Middle frontal gyrus (tissue), 1 donor: ENCODE results near the gene DHX8.

ENCODE experiments used
- DNase-seq: peaks from one replicate; pipeline ENCODE4 v3.0.0-alpha.2; 2015; ENCODE audit warnings: low spot score; ENCODE audit errors: extremely low spot score

Gene DHX8

DNA sequence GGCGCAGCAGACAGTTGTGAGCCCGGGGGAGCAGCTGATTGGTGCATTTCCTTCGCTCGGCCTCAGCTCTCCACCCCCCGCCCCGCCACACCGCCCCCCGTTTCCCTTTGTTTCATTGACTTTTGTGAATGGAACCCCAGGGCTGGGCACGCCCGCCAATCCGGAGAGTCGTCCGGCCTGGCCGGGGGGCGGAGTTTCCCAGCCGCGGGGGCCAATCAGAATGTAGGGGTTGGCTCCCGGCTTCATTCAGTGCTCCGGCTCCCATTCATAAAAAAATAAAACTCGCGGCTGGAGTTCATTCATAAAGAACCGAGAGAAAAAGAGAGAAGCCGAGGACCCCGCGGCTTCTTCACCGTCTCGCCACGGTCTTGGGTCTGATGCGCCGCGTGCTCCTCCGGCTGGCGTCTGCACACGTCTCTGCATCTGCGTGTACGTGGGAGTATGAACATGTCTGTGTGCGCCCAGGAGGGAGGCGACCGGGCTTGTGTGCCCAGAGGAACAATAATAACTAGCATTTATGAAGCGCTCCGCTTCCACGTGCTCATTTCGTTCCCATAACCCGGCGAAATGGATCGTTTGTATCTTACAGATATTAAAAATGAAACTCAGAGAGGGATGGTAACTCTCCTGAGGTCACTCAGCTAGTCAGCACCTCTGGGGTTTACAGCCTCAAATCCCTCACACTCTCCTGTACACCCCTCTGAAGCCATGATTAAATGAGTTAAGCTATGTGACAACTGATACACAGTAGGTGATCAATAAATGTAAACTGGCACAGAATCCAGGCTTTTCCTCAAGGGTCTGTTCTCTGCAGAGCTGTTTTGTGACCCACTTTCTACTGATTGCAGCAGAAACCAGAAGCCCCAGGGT lies 62.8 kb downstream of the DHX8 start, which contains the start of gene ETV4:
Gene ETV4 (minus strand): TSS at position 22 of the 870 bp plus-strand sequence. CDS start 723 bp downstream, outside the sequence.
- peak; percentile 86 for DNase-seq

DNA sequence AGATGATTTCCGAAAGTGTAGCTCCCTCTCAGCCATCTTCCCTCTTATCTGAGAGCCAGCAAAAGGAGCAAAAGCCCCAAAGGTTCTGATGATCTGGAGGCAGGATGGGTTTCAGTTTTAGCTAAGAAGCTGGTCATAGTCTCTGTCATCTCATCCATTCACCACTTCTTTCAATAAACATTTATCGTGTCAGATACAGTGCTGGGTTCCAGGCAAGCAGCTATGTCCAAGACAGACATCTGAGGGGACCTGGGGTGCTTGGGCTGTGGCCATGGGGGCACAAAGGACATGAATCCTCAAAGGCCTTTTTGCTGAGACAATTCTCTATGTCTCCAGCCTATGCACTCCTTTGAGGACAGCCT lies 63.4 kb downstream of the DHX8 start:
- no peak for DNase-seq

GRCh38 chr17:43547659-43548256 lies 64.0 kb downstream of the DHX8 start:
- no peak for DNase-seq

- DNase-seq = no peak
Observed at GRCh38 chr17:43548689-43549379, 65.1 kb downstream of the DHX8 start.

DNA sequence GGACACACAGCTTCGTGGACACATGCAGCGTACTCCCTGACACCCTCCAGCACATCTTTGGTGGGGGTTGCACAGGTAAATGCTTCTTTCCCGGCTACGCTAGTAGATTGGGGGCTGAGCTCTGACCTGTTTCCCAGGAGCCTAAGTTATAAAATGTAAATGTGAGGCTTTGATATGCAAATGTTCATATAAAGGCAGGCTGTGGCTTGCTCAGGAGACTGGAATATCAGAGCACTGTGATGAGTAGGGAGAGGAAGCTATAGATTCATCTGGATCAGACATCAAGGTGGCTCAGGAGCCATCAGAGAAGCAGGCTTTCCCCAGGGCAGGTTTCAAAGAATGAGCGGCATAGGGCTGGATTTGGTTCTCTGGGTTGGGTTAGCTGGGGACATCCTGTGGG lies 65.7 kb downstream of the DHX8 start:
- DNase-seq = no peak

DNA sequence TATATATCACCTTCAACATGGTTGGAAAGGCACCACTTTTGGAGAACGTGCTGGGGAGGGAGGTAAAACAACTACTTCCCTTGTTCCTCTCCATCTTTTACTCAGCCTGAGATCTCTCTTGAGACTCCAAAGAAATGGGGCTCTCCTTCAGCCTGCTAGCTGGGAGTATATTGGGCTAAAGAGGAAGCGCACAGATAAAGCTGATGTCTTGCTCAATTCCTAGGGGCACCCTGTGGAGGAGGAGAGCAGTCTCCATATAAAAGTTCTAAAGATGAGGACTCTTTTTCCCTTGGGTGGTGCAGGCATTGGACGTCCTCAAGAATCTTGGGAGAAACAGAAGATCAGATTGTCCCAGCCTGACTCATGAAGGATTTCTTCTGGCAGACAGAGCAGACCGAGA lies 67.0 kb downstream of the DHX8 start:
- no peak for DNase-seq

DNA sequence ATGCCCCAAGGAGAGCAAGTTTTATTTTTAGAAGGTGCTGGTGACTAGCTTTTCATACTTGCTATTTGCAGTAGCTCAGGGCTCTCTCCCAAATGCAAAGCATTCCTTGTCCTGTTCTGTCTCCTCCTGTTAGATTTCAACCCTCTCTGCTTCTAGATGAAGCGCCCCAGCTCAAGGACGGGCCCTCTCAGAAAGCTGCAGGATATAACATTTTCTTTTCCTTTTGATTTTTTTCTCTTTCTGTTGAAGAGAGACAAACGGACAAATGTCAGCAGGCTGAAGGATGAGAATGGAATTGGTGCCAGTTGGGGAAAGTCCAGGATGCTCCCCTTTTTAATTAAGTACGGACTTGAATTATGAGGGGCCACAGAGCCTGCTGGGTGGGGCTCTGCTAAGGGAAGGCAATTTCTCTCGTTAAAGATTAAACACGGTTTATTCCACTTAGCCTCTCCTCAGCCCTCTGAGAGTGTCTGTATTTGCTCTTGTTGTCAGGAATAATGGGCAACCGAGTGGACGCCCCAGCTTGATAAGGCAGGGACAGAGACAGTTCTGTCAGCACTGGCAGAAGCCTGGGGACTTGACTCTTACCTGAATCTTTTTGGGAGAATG lies 68.6 kb downstream of the DHX8 start:
- no peak for DNase-seq

DNA sequence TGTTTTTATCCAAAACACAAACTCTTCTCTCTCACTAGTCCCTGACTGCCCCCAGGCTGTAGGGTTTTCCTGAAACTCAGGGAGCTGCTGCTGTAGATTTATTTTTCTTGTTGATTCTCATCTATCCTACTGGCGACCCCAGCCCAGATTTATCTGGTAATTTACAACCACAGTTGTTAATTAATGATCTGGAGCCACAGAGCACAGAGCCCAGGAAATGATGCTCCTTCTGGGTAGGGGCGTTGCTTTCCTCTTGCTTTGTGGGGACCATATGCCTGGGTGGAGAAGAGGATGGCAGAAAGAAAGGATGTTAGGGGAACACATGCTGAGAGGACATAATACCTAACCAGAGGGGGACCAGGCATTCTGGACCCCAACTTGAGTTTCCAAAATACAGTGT lies 69.8 kb downstream of the DHX8 start:
- no peak for DNase-seq

- no peak for DNase-seq
Observed at GRCh38 chr17:43554857-43555256, 71.1 kb downstream of the DHX8 start.

DNA sequence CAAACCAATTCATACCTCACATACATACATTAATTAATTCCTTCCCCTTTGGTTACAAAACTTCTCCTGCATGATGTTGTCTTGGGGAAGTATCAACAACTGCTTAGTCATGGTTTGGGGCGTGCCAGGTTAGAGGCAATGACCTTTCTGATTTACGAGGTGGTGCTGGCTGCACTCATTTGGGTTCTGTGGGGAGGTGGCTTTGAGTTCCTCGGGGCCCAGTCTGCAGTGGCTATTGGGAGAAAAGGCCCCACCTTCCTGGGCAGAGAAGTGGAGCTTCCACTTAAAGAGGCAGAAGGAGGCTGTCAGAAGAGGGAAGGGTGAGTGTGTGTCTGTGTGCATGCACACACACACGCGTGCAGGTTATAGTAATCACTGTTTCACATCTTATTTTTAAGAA lies 72.5 kb downstream of the DHX8 start:
- no peak for DNase-seq

DNA sequence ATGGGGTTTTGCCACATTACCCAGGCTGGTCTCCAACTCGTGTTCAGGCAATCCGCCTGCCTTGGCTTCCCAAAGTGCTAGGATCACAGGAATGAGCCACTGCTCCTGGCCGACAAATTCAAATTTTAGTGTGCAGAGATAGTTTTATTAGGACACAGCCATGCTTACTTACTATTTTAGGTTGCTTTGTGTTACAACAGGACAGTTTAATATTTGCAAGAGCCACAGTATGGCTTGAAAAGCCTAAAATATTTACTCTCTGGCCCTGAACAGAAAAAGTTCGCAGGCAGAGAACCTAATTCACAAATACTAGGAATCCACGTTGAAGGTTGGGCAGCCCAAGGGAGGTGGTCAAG lies 75.0 kb downstream of the DHX8 start:
- no peak for DNase-seq

DNA sequence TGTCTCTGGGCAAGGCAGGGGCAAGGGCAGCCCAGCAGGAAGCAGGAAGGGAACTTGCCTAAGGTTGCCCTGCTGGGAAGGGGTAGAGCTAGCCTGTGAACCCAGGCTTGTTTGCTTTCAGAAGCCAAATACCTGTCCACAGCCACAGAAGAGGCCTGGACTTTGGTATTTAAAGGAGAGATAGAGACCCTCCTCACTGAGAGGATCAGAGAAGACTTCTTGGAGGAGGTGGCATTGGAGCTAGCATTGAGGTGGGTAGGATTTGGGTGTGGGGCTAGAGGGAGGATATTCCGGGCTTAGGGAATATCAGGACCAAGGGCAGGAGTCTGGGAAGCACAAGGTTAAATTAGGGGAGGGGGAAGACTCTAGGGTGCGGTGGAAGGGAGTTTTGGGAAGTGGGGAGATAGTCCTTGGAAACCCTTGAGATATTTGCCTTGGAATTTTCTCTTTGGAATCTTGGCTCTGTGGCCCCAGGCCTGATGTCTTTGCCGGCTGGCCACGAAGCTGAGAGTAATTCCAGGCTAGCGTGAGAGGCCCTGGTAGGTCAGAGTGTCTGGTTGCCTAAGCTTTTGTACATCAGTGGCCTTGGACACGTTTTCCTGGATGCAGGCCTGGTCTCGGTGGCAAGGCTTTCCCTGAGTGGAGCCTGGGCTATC lies 75.5 kb downstream of the DHX8 start:
- no peak for DNase-seq

DNA sequence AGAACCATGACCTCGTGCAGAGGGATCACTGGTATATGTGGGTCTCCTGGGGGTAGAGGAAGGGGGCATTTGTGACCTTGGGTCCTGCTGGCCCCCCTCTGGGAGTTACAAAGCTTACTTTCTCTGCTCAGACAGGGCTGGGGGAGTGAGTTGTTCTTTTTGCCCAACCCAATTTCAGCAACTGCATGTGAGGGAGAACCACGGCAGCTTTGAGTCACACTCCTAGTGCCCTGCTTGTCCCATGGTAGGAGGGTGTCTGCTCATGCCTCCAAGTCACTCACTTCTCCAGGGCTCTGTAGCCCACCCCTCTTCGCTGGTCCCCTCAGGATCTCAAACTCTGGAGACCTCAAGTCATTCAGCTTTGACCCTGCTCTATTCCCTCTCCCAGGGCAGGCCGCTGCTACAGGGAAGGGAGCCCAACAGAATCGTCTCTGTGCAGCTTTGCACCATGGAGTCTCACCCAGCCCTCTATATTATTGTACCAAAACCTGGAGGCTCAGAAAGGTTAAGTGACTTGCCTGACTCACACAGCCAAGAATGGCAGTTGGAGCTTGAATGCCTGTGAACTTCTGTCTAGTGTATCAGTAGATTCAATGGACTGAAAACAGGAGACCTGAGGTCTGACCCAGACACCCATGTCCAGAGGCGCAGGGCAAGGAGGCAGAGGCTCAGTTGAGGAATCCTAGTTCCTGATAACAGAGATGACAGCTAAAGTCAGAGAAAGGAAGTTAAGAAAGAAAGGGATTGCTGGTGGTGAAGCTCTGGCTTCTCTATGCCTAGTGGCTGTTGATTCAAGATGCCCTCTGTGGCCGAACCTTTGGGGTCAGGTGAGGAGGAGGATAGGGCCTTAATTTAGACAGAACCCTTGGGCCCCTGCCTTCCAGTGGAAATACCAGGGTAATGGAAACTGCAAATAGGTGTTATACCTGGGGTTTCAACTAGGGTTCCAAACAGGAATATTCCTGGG lies 77.0 kb downstream of the DHX8 start:
- DNase-seq = no peak

DNA sequence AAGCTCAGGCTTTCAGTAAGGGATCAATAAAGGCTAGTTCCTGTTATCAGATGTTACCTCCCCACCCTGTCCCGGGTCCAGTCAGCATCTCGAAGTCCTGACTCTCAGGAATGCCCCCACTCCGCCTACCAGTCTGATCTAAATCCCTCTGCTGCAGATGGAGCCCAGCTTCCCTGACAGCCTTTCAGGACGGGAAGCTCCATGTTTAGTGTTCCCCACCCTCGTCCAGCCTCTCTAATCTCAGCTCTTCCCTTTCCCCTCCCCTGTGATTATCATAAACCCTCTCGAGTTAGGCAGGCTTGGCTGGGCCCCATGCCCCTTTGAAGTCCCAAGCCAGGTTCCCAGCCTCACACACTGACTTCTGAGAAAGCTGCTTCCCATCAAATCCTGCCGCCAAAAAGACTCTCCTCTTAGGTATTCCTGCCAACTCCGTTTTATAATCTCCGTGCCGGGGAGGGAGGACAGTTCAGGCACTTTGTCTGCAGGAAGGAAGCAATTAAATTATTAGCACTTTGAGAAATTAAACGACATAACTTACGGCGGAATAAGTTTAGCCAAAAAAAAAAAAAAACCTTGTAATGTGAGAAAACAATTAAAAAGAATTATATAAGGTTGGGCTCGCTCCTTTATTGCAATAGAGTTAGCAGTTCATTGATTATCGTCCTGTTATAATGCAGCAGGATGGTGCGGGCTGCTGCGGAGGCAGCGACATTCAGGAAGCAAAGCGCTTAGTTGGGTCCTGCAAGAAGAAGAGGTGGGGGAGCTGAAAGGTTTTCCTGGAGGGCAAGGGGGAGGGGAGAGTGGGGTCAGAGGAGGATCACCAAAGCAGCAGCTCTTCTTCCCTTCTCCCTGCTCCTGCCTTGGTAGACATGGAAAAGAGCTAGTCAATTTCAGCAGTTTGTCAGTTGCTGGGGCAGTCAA lies 79.2 kb downstream of the DHX8 start:
- DNase-seq = no peak

DNA sequence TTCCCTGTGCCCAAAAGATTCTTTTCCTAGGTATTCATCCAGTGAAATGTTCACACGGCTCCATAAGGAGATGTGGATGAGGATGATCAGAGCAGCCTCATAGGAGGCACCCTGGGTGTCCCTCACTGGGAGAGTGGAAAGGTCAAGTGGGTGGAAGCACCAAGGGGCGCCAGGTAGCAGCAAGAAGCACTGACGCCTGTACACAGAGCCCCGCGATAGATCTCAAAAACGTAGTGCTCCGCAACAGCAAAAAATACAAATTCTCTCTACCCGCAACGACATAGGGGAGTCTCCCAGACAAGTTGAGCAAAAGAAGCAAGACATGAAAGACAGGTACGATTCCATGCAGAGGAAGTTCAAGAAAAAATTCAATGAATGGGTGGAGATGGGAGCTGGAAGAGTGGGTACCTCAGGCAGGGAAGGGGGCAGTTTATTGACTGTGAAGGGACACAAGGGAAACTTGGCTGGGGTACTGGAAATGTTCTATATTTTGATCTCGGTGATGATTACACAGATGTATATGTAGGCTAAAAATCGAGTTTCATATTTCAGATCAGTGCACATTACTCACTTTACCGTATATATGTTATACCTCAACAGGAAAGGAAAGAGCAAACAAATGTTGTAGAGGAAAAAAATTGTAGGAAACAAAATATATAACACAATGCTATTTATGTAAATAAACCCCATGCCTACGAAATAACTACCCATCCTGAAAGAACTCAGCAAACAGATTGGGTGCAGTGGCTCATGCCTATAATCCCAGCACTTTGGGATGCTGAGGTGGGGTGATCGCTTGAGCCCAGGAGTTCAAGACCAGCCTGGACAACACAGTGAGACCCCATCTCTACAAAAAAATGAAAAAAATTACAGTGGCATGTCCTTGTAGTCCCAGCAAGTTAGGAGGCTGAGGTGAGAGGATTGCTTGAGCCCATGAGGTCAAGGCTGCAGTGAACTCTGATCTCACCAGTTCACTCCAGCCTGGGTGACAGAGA lies 80.1 kb downstream of the DHX8 start:
- DNase-seq = no peak

GRCh38 chr17:43568506-43569082 lies 84.8 kb downstream of the DHX8 start:
- DNase-seq = no peak

- DNase-seq = no peak
Observed at GRCh38 chr17:43570518-43570928, 86.7 kb downstream of the DHX8 start.
